ENCODE measurements around the gene EIF3D.

The EIF3D gene

DNA sequence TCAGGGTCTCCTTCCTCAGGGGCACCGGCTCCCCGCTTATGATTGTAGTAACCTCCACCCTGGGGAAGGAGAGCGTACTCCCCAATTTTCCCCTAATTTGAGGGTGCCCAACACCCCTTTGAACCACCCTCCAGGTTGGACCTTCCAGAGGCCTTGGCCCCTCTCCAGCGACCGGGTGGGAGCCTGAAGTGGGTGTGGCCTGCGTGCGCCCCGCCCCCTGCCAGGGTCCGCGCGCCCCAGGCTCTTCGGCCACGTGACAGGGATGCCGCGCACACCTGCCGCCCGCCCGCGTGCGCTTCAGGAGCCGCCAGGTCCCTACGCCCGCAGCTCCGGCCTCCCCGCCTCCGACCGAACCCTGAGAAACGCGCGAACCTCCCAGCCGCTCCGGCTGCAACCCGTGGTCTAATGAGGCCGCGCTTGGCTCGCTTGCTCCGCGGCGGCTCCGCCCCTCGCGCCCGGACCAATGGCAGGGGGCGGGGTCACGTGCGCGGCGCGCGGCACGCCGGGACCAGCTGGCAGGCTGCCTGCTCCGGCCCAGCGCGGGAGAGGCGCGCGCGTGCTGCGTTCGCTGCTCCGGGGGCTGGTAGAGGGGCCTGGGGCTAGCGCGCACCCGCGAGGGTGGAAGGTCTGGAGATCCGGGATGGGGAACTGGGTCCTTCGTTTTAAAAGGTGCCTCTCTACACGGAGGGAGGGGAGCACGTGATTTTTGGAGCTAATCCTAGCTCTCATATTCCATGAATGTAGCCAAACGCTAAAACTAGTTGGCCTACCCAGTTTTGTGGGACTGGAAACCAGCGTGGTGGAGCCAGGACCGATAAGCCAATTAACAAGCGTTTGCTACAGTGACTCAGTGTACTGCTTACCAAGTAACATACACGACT, 22.1 kb downstream of the EIF3D start, which contains the start of gene FOXRED2 (continued):
- TF ChIP-seq EGR2 (tag by site-specific recombination; IDR thresholded peaks at IDR 0.05; ENCODE audit: low read depth): peak; percentile 48; the same call in 1 of the 2 replicates
- peak; percentile 71 for TF ChIP-seq SCRT2 (tag by site-specific recombination; IDR thresholded peaks at IDR 0.05)
- peak; percentile 91; the same call in 1 of the 2 replicates for TF ChIP-seq HOXC10 (CRISPR knock-in tag; IDR thresholded peaks at IDR 0.05)
- TF ChIP-seq ZXDB (tag by site-specific recombination; IDR thresholded peaks at IDR 0.05): peak; percentile 65
- no peak for TF ChIP-seq ZNF701 (tag by site-specific recombination; IDR thresholded peaks at IDR 0.05)
- peak; percentile 87 for TF ChIP-seq SP3 (tag by site-specific recombination; IDR thresholded peaks at IDR 0.05)
- no peak for TF ChIP-seq RBAK (tag by site-specific recombination; IDR thresholded peaks at IDR 0.05)
- no peak for TF ChIP-seq PRDM2 (tag by site-specific recombination; IDR thresholded peaks at IDR 0.05; ENCODE audit: borderline replicate concordance)
- TF ChIP-seq ZBTB7A (tag by site-specific recombination; IDR thresholded peaks at IDR 0.05; ENCODE audit: low read depth): no peak; the same call in 1 of the 2 replicates
- TF ChIP-seq, protein P1, sequence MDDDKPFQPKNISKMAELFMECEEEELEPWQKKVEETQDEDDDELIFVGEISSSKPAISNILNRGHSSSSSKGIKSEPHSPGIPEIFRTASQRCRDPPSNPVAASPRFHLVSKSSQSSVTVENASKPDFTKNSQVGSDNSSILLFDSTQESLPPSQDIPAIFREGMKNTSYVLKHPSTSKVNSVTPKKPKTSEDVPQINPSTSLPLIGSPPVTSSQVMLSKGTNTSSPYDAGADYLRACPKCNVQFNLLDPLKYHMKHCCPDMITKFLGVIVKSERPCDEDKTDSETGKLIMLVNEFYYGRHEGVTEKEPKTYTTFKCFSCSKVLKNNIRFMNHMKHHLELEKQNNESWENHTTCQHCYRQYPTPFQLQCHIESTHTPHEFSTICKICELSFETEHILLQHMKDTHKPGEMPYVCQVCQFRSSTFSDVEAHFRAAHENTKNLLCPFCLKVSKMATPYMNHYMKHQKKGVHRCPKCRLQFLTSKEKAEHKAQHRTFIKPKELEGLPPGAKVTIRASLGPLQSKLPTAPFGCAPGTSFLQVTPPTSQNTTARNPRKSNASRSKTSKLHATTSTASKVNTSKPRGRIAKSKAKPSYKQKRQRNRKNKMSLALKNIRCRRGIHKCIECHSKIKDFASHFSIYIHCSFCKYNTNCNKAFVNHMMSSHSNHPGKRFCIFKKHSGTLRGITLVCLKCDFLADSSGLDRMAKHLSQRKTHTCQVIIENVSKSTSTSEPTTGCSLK (tag by site-specific recombination; IDR thresholded peaks at IDR 0.05): no peak
- TF ChIP-seq ZNF155 (tag by site-specific recombination; IDR thresholded peaks at IDR 0.05): no peak
- TF ChIP-seq REPIN1 (tag by site-specific recombination; IDR thresholded peaks at IDR 0.05; ENCODE audit: low read depth): 0 out of 2 replicates have a peak, but pooled peaks have one; percentile 9
- TF ChIP-seq ZBTB1 (tag by site-specific recombination; IDR thresholded peaks at IDR 0.05): 0 out of 2 replicates have a peak, but pooled peaks have one; percentile 16
- peak; percentile 84; the same call in 1 of the 2 replicates for TF ChIP-seq KLF8 (tag by site-specific recombination; IDR thresholded peaks at IDR 0.05)
- TF ChIP-seq ZNF677 (tag by site-specific recombination; IDR thresholded peaks at IDR 0.05): no peak
- TF ChIP-seq ZNF175 (tag by site-specific recombination; IDR thresholded peaks at IDR 0.05): no peak
- TF ChIP-seq ZFP37 (tag by site-specific recombination; IDR thresholded peaks at IDR 0.05): no peak
- TF ChIP-seq ZNF335 (tag by site-specific recombination; conservative IDR thresholded peaks at IDR 0.05): peak; percentile 71
- no peak for TF ChIP-seq ZNF341 (tag by site-specific recombination; IDR thresholded peaks at IDR 0.05; ENCODE audit: low read depth)
- TF ChIP-seq ZNF391 (tag by site-specific recombination; IDR thresholded peaks at IDR 0.05; ENCODE audit: borderline replicate concordance, low read depth): no peak
- TF ChIP-seq ZNF596 (tag by site-specific recombination; IDR thresholded peaks at IDR 0.05): peak; percentile 37; the same call in 1 of the 2 replicates
- peak; percentile 71; the same call in 1 of the 2 replicates for TF ChIP-seq ZSCAN30 (tag by site-specific recombination; IDR thresholded peaks at IDR 0.05)
- TF ChIP-seq ZNF621 (tag by site-specific recombination; IDR thresholded peaks at IDR 0.05): no peak
- no peak for TF ChIP-seq ZNF132 (tag by site-specific recombination; IDR thresholded peaks at IDR 0.05; ENCODE audit: borderline replicate concordance)
- TF ChIP-seq ZBTB10 (tag by site-specific recombination; IDR thresholded peaks at IDR 0.05): peak; percentile 80; the same call in 1 of the 2 replicates
- peak; percentile 3; the same call in 1 of the 2 replicates for TF ChIP-seq ZBTB20 (tag by site-specific recombination; IDR thresholded peaks at IDR 0.05)
- TF ChIP-seq ZBTB8A (tag by site-specific recombination; IDR thresholded peaks at IDR 0.05): 0 out of 2 replicates have a peak, but pooled peaks have one; percentile 56
- peak; percentile 50 for TF ChIP-seq ZNF600 (tag by site-specific recombination; IDR thresholded peaks at IDR 0.05)
